AML-193 (cell line): ENCODE data around the gene SRM.
A peak's percentile ranks its signal among the peaks of the same experiment; 100 is the strongest.
"Not testable (repeated sequence)": the region's sequence is repeated elsewhere in the genome, so short reads cannot be mapped to it uniquely, and the experiment has no call there.

Source experiments
- DNase-seq, 2 experiments: peaks; one replicate each; lab custom pipeline; 2025; lab: John Stamatoyannopoulos, UW

The SRM gene

DNA sequence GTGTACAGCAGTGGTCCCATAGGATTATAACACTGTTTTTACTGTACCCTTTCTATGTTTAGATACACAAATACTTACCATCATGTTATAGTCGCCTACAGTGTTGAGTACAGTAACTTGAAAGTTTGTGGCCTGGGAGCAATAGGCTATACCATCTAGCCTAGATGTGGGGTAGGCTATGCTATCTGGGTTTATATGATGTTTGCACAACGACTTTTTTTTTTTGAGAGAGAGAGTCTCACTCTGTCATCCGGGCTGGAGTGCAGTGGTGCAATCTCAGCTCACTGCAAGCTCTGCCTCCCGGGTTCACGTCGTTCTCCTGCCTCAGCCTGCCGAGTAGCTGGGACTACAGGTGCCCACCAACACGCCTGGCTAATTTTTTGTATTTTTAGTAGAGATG, 40.5 kb downstream of the SRM start:
- DNase-seq, result not testable (repeated sequence)

DNA sequence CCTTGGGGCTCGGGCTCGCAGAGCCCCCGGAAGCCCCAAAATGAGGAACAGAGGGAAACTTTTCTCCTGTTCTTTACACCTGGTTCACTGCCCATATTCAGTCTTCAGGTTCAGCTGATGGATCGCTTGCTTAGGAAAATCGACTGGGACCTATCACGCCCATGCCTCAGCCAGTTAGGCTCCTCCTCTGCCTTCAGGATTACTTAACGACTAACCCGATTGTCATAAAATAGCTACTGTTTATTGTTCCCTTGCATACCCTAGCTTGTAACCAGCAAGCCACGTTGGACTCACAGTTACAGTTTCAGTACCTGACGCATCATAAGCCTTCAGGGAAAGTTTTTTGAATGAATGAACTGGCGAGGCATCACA, 46.7 kb downstream of the SRM start:
- peak in 1 of 2 experiments; percentile 49 for DNase-seq

DNA sequence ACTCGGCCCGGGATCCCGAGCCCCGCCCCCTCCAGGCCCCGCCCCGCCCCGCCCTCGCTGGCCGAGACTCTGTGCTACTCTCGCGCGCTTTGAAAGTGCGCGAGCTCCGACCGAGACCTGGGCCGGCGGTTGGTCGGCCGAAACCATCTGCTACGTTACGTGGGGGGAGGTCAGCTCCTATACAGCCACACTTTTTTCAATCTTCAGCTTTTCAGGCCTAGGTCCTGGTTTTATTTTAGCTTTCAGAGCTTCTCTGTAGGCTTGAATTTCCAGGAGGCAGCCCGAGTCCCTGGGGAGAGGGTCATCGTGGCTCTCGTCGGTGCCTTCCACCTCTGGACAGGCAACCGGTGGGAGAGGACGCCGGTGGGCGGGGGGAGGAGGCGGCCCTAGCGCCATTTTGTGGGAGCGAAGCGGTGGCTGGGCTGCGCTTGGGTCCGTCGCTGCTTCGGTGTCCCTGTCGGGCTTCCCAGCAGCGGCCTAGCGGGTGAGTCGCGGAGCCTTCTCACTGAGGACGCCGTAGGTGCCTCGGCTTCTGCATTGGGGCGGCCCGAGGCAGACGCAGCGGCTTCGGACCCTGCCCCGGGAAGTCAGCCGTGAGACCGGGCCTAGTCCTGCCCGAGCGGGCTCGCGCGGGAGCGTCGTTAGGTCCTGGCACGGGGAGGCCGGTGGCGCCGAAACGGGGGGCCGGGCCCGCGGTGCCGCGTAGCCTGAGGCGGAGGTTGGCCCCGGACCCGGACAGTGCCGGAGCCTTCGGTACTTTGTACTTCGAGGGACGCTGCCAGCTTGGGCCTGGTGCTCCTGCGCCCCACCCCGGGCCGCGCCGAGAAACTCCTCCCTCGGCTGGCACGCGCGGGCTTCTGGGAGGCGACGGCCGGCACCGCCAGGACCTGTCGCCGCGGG, 47.3 kb downstream of the SRM start, which contains the start of gene TARDBP:
Gene TARDBP, plus strand, starts transcription at position 395 of the 900 bp plus-strand sequence. CDS start 1,074 bp downstream, outside the sequence.
- peak; percentile 75 to 76 for DNase-seq
